Neural progenitor cell (in vitro differentiated cells): ENCODE data around the gene DENND11.

Experiments used
- EZH2 ChIP-seq: fragments of 200-600 bp; sonication (generic); IDR thresholded peaks from 2 replicates; pipeline ENCODE4 v1.6.1; 2017; ENCODE audit warnings: antibody characterized with exemption, mild to moderate bottlenecking, moderate library complexity
- TF ChIP-seq, protein P1 (sequence below): fragments of 200-600 bp; sonication (generic); IDR thresholded peaks from 2 replicates; pipeline ENCODE4 v1.5.1; 2017; ENCODE audit warnings: antibody characterized with exemption, mild to moderate bottlenecking

DNA sequence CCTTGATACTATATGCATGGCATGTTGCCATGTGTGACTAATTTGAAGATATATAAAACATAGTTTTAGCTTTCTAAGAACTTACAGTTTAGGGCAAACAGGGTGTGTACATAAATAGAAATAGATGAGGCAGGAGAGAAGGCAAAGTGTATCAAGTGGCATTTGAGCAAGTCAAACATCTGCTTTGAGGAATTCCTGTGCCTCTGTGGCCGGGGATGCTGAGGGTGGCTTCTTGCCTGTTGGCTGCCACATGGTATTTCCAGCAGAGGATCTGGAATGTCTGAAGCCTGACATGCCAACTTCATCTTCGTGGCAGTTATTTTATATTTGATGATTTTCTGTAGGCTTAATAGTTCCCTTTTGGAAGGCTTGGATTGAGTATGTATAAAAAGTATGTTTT is 42.2 kb upstream of the DENND11 start:
- TF ChIP-seq, protein P1, sequence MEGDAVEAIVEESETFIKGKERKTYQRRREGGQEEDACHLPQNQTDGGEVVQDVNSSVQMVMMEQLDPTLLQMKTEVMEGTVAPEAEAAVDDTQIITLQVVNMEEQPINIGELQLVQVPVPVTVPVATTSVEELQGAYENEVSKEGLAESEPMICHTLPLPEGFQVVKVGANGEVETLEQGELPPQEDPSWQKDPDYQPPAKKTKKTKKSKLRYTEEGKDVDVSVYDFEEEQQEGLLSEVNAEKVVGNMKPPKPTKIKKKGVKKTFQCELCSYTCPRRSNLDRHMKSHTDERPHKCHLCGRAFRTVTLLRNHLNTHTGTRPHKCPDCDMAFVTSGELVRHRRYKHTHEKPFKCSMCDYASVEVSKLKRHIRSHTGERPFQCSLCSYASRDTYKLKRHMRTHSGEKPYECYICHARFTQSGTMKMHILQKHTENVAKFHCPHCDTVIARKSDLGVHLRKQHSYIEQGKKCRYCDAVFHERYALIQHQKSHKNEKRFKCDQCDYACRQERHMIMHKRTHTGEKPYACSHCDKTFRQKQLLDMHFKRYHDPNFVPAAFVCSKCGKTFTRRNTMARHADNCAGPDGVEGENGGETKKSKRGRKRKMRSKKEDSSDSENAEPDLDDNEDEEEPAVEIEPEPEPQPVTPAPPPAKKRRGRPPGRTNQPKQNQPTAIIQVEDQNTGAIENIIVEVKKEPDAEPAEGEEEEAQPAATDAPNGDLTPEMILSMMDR: no peak
- no peak for TF ChIP-seq EZH2
